ENCODE measurements around the gene DSG1. TPM values are rescaled to one million over a fixed set of nuclear protein-coding genes. Genes with fewer than 3 reads are reported as not detected.

The DSG1 gene
- total and polyA plus RNA-seq, 2 donors = 0.61 to 3.7 TPM

- Histone ChIP-seq H3K4me3 (ENCODE audit: low read length in 2 of 2) (no peak overlapping the region), H3K36me3 (ENCODE audit: control insufficient read depth in 2 of 2, insufficient read depth in 2 of 2, low read length in 1 of 2) (no peaks in the 10 kb centered on the region), H3K27me3 (ENCODE audit: control insufficient read depth in 2 of 2, insufficient read depth in 1 of 2, low read length in 1 of 2) (no peaks in the 10 kb centered on the region), H3K4me1 (ENCODE audit: control insufficient read depth in 2 of 2, insufficient read depth in 2 of 2, low read length in 2 of 2) (no peaks in the 10 kb centered on the region), H3K9me3 (ENCODE audit: control insufficient read depth in 2 of 2, insufficient read depth in 1 of 2, low read length in 1 of 2) (no peaks in the 10 kb centered on the region), H3K27ac (ENCODE audit: low read depth in 1 of 2, low read length in 1 of 2) (no peak overlapping the region)
- DNase-seq (ENCODE audit: low read depth in 6 of 9, low spot score in 9 of 9) = no peak
Observed at GRCh38 chr18:31371989-31372388, 54.0 kb downstream of the DSG1 start.

- WGBS = 94% methylated on average over 4 of the region's 4 CpGs
- DNase-seq (ENCODE audit: low read depth in 6 of 9, low spot score in 9 of 9) = no peak
- no peaks in the 10 kb centered on the region for H3K27me3 ChIP-seq (ENCODE audit: control insufficient read depth in 2 of 2, insufficient read depth in 1 of 2, low read length in 1 of 2)
- H3K4me1 ChIP-seq (ENCODE audit: control insufficient read depth in 2 of 2, insufficient read depth in 2 of 2, low read length in 2 of 2) = no peaks in the 10 kb centered on the region
- no peak overlapping the region for H3K27ac ChIP-seq (ENCODE audit: low read depth in 1 of 2, low read length in 1 of 2)
- no peaks in the 10 kb centered on the region for H3K36me3 ChIP-seq (ENCODE audit: control insufficient read depth in 2 of 2, insufficient read depth in 2 of 2, low read length in 1 of 2)
- no peak overlapping the region for H3K4me3 ChIP-seq (ENCODE audit: low read length in 2 of 2)
- H3K9me3 ChIP-seq (ENCODE audit: control insufficient read depth in 2 of 2, insufficient read depth in 1 of 2, low read length in 1 of 2) = no peaks in the 10 kb centered on the region
Observed at GRCh38 chr18:31373641-31374040, 55.7 kb downstream of the DSG1 start.

GRCh38 chr18:31376477-31376876 is 58.5 kb downstream of the DSG1 start, which contains the start of gene DSG4:
TSS of gene DSG4 (plus strand) at chr18:31376777. CDS start at chr18:31376912, 135 bp downstream.
- DNase-seq (ENCODE audit: low read depth in 6 of 9, low spot score in 9 of 9) = no peak
- Histone ChIP-seq H3K4me1 (ENCODE audit: control insufficient read depth in 2 of 2, insufficient read depth in 2 of 2, low read length in 2 of 2) (no peaks in the 10 kb centered on the region), H3K36me3 (ENCODE audit: control insufficient read depth in 2 of 2, insufficient read depth in 2 of 2, low read length in 1 of 2) (no peaks in the 10 kb centered on the region), H3K9me3 (ENCODE audit: control insufficient read depth in 2 of 2, insufficient read depth in 1 of 2, low read length in 1 of 2) (no peaks in the 10 kb centered on the region), H3K27me3 (ENCODE audit: control insufficient read depth in 2 of 2, insufficient read depth in 1 of 2, low read length in 1 of 2) (no peaks in the 10 kb centered on the region), H3K27ac (ENCODE audit: low read depth in 1 of 2, low read length in 1 of 2) (no peak within 1 kb of the TSS), H3K4me3 (ENCODE audit: low read length in 2 of 2) (no peak within 1 kb of the TSS)
- WGBS = 94% methylated on average over 3 of the region's 3 CpGs

- 91% methylated on average over 2 of the region's 2 CpGs for WGBS
- no peak overlapping the region for H3K4me3 ChIP-seq (ENCODE audit: low read length in 2 of 2)
Observed at GRCh38 chr18:31380912-31381311, 63.0 kb downstream of the DSG1 start.

GRCh38 chr18:31382107-31382506 is 64.1 kb downstream of the DSG1 start:
- DNase-seq (ENCODE audit: low read depth in 6 of 9, low spot score in 9 of 9) = no peak
- no peak overlapping the region for H3K4me3 ChIP-seq (ENCODE audit: low read length in 2 of 2)
- H3K4me1 ChIP-seq (ENCODE audit: control insufficient read depth in 2 of 2, insufficient read depth in 2 of 2, low read length in 2 of 2) = no peaks in the 10 kb centered on the region
- H3K36me3 ChIP-seq (ENCODE audit: control insufficient read depth in 2 of 2, insufficient read depth in 2 of 2, low read length in 1 of 2) = no peaks in the 10 kb centered on the region
- H3K27ac ChIP-seq (ENCODE audit: low read depth in 1 of 2, low read length in 1 of 2) = no peak overlapping the region
- 92% methylated on average over 2 of the region's 2 CpGs for WGBS
- no peaks in the 10 kb centered on the region for H3K9me3 ChIP-seq (ENCODE audit: control insufficient read depth in 2 of 2, insufficient read depth in 1 of 2, low read length in 1 of 2)
- no peaks in the 10 kb centered on the region for H3K27me3 ChIP-seq (ENCODE audit: control insufficient read depth in 2 of 2, insufficient read depth in 1 of 2, low read length in 1 of 2)

More at GRCh38 chr18:31380912-31381311, 63.0 kb downstream of the DSG1 start:
- Histone ChIP-seq H3K27ac (ENCODE audit: low read depth in 1 of 2, low read length in 1 of 2) (no peak overlapping the region), H3K36me3 (ENCODE audit: control insufficient read depth in 2 of 2, insufficient read depth in 2 of 2, low read length in 1 of 2) (no peaks in the 10 kb centered on the region), H3K27me3 (ENCODE audit: control insufficient read depth in 2 of 2, insufficient read depth in 1 of 2, low read length in 1 of 2) (no peaks in the 10 kb centered on the region), H3K4me1 (ENCODE audit: control insufficient read depth in 2 of 2, insufficient read depth in 2 of 2, low read length in 2 of 2) (no peaks in the 10 kb centered on the region), H3K9me3 (ENCODE audit: control insufficient read depth in 2 of 2, insufficient read depth in 1 of 2, low read length in 1 of 2) (no peaks in the 10 kb centered on the region)
- DNase-seq (ENCODE audit: low read depth in 6 of 9, low spot score in 9 of 9) = no peak

GRCh38 chr18:31386741-31387140 is 68.8 kb downstream of the DSG1 start:
- H3K36me3 ChIP-seq (ENCODE audit: control insufficient read depth in 2 of 2, insufficient read depth in 2 of 2, low read length in 1 of 2) = no peaks in the 10 kb centered on the region
- 93% methylated on average over 6 of the region's 6 CpGs for WGBS
- H3K27me3 ChIP-seq (ENCODE audit: control insufficient read depth in 2 of 2, insufficient read depth in 1 of 2, low read length in 1 of 2) = no peaks in the 10 kb centered on the region
- H3K9me3 ChIP-seq (ENCODE audit: control insufficient read depth in 2 of 2, insufficient read depth in 1 of 2, low read length in 1 of 2) = no peaks in the 10 kb centered on the region
- no peak overlapping the region for H3K4me3 ChIP-seq (ENCODE audit: low read length in 2 of 2)
- peak in 1 of 9 donors; percentile 3 for DNase-seq (ENCODE audit: low read depth in 6 of 9, low spot score in 9 of 9)
- no peaks in the 10 kb centered on the region for H3K4me1 ChIP-seq (ENCODE audit: control insufficient read depth in 2 of 2, insufficient read depth in 2 of 2, low read length in 2 of 2)
- H3K27ac ChIP-seq (ENCODE audit: low read depth in 1 of 2, low read length in 1 of 2) = no peak overlapping the region

GRCh38 chr18:31393286-31393685 is 75.3 kb downstream of the DSG1 start:
- DNase-seq (ENCODE audit: low read depth in 6 of 9, low spot score in 9 of 9) = no peak
- no peaks in the 10 kb centered on the region for H3K27me3 ChIP-seq (ENCODE audit: control insufficient read depth in 2 of 2, insufficient read depth in 1 of 2, low read length in 1 of 2)

GRCh38 chr18:31396796-31397612 is 79.0 kb downstream of the DSG1 start:
- Histone ChIP-seq H3K27ac (ENCODE audit: low read depth in 1 of 2, low read length in 1 of 2) (no peak overlapping the region), H3K9me3 (ENCODE audit: control insufficient read depth in 2 of 2, insufficient read depth in 1 of 2, low read length in 1 of 2) (no peaks in the 10 kb centered on the region), H3K4me3 (ENCODE audit: low read length in 2 of 2) (no peak overlapping the region), H3K27me3 (ENCODE audit: control insufficient read depth in 2 of 2, insufficient read depth in 1 of 2, low read length in 1 of 2) (no peaks in the 10 kb centered on the region), H3K36me3 (ENCODE audit: control insufficient read depth in 2 of 2, insufficient read depth in 2 of 2, low read length in 1 of 2) (no peaks in the 10 kb centered on the region), H3K4me1 (ENCODE audit: control insufficient read depth in 2 of 2, insufficient read depth in 2 of 2, low read length in 2 of 2) (no peaks in the 10 kb centered on the region)
- WGBS = 69% methylated on average over 6 of the region's 6 CpGs
- DNase-seq (ENCODE audit: low read depth in 6 of 9, low spot score in 9 of 9) = no peak

More at GRCh38 chr18:31393286-31393685, 75.3 kb downstream of the DSG1 start:
- Histone ChIP-seq H3K27ac (ENCODE audit: low read depth in 1 of 2, low read length in 1 of 2) (no peak overlapping the region), H3K9me3 (ENCODE audit: control insufficient read depth in 2 of 2, insufficient read depth in 1 of 2, low read length in 1 of 2) (no peaks in the 10 kb centered on the region), H3K36me3 (ENCODE audit: control insufficient read depth in 2 of 2, insufficient read depth in 2 of 2, low read length in 1 of 2) (no peaks in the 10 kb centered on the region), H3K4me3 (ENCODE audit: low read length in 2 of 2) (no peak overlapping the region), H3K4me1 (ENCODE audit: control insufficient read depth in 2 of 2, insufficient read depth in 2 of 2, low read length in 2 of 2) (no peaks in the 10 kb centered on the region)
- 96% methylated on average over 3 of the region's 3 CpGs for WGBS

GRCh38 chr18:31398191-31398590 is 80.2 kb downstream of the DSG1 start:
- H3K27ac ChIP-seq (ENCODE audit: low read depth in 1 of 2, low read length in 1 of 2) = no peak overlapping the region
- no peaks in the 10 kb centered on the region for H3K27me3 ChIP-seq (ENCODE audit: control insufficient read depth in 2 of 2, insufficient read depth in 1 of 2, low read length in 1 of 2)
- no peak overlapping the region for H3K4me3 ChIP-seq (ENCODE audit: low read length in 2 of 2)
- H3K9me3 ChIP-seq (ENCODE audit: control insufficient read depth in 2 of 2, insufficient read depth in 1 of 2, low read length in 1 of 2) = no peaks in the 10 kb centered on the region
- no peaks in the 10 kb centered on the region for H3K36me3 ChIP-seq (ENCODE audit: control insufficient read depth in 2 of 2, insufficient read depth in 2 of 2, low read length in 1 of 2)
- no peak for DNase-seq (ENCODE audit: low read depth in 6 of 9, low spot score in 9 of 9)
- H3K4me1 ChIP-seq (ENCODE audit: control insufficient read depth in 2 of 2, insufficient read depth in 2 of 2, low read length in 2 of 2) = no peaks in the 10 kb centered on the region
- WGBS = 49% methylated on average over 2 of the region's 2 CpGs

Measured in thymus (tissue), 11 donors.